GM23338 (cell line): ENCODE measurements around the gene FMOD. TPM values are rescaled to one million over a fixed set of nuclear protein-coding genes. Genes with fewer than 3 reads are reported as not detected.

ENCODE experiments used
- ATAC-seq: fragments of 200-7000 bp; cut with Tn5 transposase; 3 replicates; pipeline ENCODE4 v1.9.1; 2020
- DNase-seq: peaks from one replicate; pipeline ENCODE4 v3.0.0-alpha.2; 2015; ENCODE audit warnings: low spot score
- H2AFZ ChIP-seq: fragments of 200-600 bp; sonication (generic); 2 replicates; pipeline ENCODE4 v1.8.0; 2016; ENCODE audit warnings: antibody characterized with exemption, mild to moderate bottlenecking, moderate library complexity
- H3F3A ChIP-seq: fragments of 200-600 bp; sonication (generic); replicated peaks from 2 replicates; pipeline ENCODE4 v1.8.0; 2017; ENCODE audit warnings: antibody characterized with exemption, mixed run types, low read depth
- H3K27ac ChIP-seq: fragments of 200-600 bp; sonication (generic); 2 replicates; pipeline ENCODE4 v1.6.1; 2016; ENCODE audit warnings: low read depth
- H3K27me3 ChIP-seq: fragments of 200-600 bp; sonication (generic); 2 replicates; pipeline ENCODE4 v1.8.0; 2016; ENCODE audit warnings: mild to moderate bottlenecking, mixed run types, moderate library complexity; ENCODE audit not compliant: insufficient read depth
- H3K36me3 ChIP-seq: fragments of 200-600 bp; sonication (generic); 2 replicates; pipeline ENCODE4 v1.8.0; 2016; ENCODE audit warnings: mild to moderate bottlenecking; ENCODE audit not compliant: insufficient read depth
- H3K4me1 ChIP-seq: fragments of 200-600 bp; sonication (generic); 2 replicates; pipeline ENCODE4 v1.8.0; 2016; ENCODE audit warnings: mild to moderate bottlenecking, moderate library complexity; ENCODE audit not compliant: insufficient read depth
- H3K4me2 ChIP-seq: fragments of 200-600 bp; sonication (generic); 2 replicates; pipeline ENCODE4 v1.7.1; 2017; ENCODE audit warnings: mixed run types
- H3K4me3 ChIP-seq: fragments of 200-600 bp; sonication (generic); 2 replicates; pipeline ENCODE4 v1.6.1; 2016; ENCODE audit warnings: mixed run types
- H3K79me2 ChIP-seq: fragments of 200-600 bp; sonication (generic); replicated peaks from 2 replicates; pipeline ENCODE4 v1.8.0; 2017; ENCODE audit warnings: mild to moderate bottlenecking; ENCODE audit not compliant: insufficient read depth
- H3K9me2 ChIP-seq: fragments of 200-600 bp; sonication (generic); 2 replicates; pipeline ENCODE4 v1.8.0; 2017; ENCODE audit not compliant: insufficient read depth
- H4K20me1 ChIP-seq: fragments of 200-600 bp; sonication (generic); replicated peaks from 2 replicates; pipeline ENCODE4 v1.8.0; 2017; ENCODE audit warnings: mild to moderate bottlenecking; ENCODE audit not compliant: insufficient read depth
- H3K27ac Mint-ChIP-seq: 2 replicates; pipeline ENCODE4 v1.8.0; 2020; ENCODE audit warnings: inconsistent platforms, mild to moderate bottlenecking, moderate library complexity, mixed read lengths
- H3K27me3 Mint-ChIP-seq: 3 replicates; pipeline ENCODE4 v1.8.0; 2022; ENCODE audit warnings: low read depth, mild to moderate bottlenecking, moderate library complexity, mixed read lengths, inconsistent platforms; ENCODE audit not compliant: insufficient read depth, poor library complexity
- H3K36me3 Mint-ChIP-seq: 3 replicates; pipeline ENCODE4 v1.8.0; 2021; ENCODE audit warnings: low read depth, mild to moderate bottlenecking, inconsistent platforms, moderate library complexity, mixed read lengths
- H3K4me1 Mint-ChIP-seq: 3 replicates; pipeline ENCODE4 v1.8.0; 2020; ENCODE audit warnings: mild to moderate bottlenecking, inconsistent platforms, mixed read lengths
- H3K4me3 Mint-ChIP-seq: 3 replicates; pipeline ENCODE4 v1.8.0; 2021; ENCODE audit warnings: moderate library complexity, mild to moderate bottlenecking, inconsistent platforms, mixed read lengths
- H3K9me3 Mint-ChIP-seq: 3 replicates; pipeline ENCODE4 v1.8.0; 2020; ENCODE audit warnings: moderate library complexity, mild to moderate bottlenecking, inconsistent platforms, mixed read lengths
- CREB1 ChIP-seq: fragments of 250-450 bp; sonication (Bioruptor Pico); IDR thresholded peaks from 2 replicates; pipeline ENCODE4 v1.5.0; 2020; ENCODE audit warnings: low read depth, mild to moderate bottlenecking, moderate library complexity
- JUNB ChIP-seq: IDR thresholded peaks from one replicate; pipeline ENCODE4 v1.6.1; 2016; ENCODE audit warnings: antibody characterized with exemption; ENCODE audit not compliant: unreplicated experiment
- STAT1 ChIP-seq: IDR thresholded peaks from one replicate; pipeline ENCODE4 v1.6.1; 2016; ENCODE audit warnings: antibody characterized with exemption; ENCODE audit not compliant: unreplicated experiment
- ZNF331 ChIP-seq: fragments of 250-450 bp; sonication (Bioruptor Pico); IDR thresholded peaks from 2 replicates; pipeline ENCODE4 v1.5.0; 2020; ENCODE audit warnings: low read depth, mild to moderate bottlenecking, moderate library complexity
- polyA plus RNA-seq: library from polyadenylated mRNA; unstranded; fragments of >200 nt; fragmentation: Nextera tagmentation; extraction: Ambion mirVana; gene quantifications from 2 replicates; pipeline ENCODE4 v1.2.1, GENCODE V29; 2016
- total RNA-seq: library from RNA; depleted of rRNA; stranded (reverse); fragments of >200 nt; shearing (Covaris generic); gene quantifications from 2 replicates; pipeline ENCODE4 v1.2.3, GENCODE V29; 2014
- TF ChIP-seq, protein P1 (sequence below), 2 experiments: fragments of 200-600 bp in 1 of 2; sonication (generic) in 1 of 2; conservative IDR thresholded peaks; 2 replicates each; pipeline versions ENCODE4 v1.5.1 to v1.6.1; 2016 to 2017; ENCODE audit warnings: antibody characterized with exemption in 2 of 2, low read depth in 2 of 2, mild to moderate bottlenecking in 2 of 2, moderate library complexity in 1 of 2
- TF ChIP-seq, protein P2 (sequence below): IDR thresholded peaks from one replicate; pipeline ENCODE4 v1.6.1; 2018; ENCODE audit warnings: antibody characterized with exemption; ENCODE audit not compliant: unreplicated experiment
- TF ChIP-seq, protein P3 (sequence below): IDR thresholded peaks from 2 replicates; pipeline ENCODE4 v1.6.1; 2016; ENCODE audit warnings: antibody characterized with exemption

FMOD gene
- total and polyA plus RNA-seq, 2 experiments from 2014 or later = 0.27 to 1.3 TPM

DNA sequence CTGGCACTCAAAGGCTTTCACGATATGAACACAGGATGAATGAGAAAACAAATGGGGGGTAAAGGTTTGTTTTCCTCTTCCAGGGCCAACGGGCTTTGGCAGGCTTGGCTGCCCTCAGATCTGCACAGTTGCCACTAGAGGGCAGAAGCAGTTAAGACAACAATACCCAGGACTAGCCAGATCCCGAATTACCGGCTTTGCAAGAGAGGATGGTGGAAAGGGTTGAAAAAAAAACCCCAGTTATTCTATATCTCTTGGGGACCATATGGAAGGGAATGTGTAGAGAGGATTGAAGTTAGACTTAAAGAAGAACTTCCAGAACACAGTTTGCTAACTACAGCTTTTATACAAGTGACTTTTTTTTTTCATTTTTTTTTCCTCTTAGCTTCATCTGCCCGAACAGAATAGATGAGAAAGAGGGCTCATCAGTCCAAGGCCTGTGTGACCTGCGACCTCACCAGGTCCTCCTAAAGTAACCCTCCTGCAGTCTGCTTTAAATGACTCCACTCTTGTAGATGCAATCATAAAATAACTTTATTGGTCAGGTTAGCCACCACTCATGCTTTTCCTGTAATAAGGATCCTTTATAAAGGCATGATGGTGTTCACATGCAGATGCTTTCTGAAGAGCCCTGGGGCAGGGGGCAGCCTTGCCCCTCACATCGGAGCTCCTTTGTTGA is 10.7 kb downstream of the FMOD start:
- Mint-ChIP-seq H3K4me1 (peaks cover 23% of the 10 kb centered on the region), H3K36me3 (no peaks in the 10 kb centered on the region), H3K4me3 (no peak overlapping the region), H3K27ac (no peak overlapping the region), H3K27me3 (peaks cover 14% of the 10 kb centered on the region), H3K9me3 (peaks cover 2% of the 10 kb centered on the region; the same call in 1 of the 3 replicates)
- TF ChIP-seq ZNF331 (CRISPR knock-in tag) (no peak), STAT1 (no peak)
- TF ChIP-seq, protein P1, sequence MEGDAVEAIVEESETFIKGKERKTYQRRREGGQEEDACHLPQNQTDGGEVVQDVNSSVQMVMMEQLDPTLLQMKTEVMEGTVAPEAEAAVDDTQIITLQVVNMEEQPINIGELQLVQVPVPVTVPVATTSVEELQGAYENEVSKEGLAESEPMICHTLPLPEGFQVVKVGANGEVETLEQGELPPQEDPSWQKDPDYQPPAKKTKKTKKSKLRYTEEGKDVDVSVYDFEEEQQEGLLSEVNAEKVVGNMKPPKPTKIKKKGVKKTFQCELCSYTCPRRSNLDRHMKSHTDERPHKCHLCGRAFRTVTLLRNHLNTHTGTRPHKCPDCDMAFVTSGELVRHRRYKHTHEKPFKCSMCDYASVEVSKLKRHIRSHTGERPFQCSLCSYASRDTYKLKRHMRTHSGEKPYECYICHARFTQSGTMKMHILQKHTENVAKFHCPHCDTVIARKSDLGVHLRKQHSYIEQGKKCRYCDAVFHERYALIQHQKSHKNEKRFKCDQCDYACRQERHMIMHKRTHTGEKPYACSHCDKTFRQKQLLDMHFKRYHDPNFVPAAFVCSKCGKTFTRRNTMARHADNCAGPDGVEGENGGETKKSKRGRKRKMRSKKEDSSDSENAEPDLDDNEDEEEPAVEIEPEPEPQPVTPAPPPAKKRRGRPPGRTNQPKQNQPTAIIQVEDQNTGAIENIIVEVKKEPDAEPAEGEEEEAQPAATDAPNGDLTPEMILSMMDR (conservative IDR thresholded peaks at IDR 0.05; ENCODE audit: low read depth in 2 of 2) = peak; percentile 95 to 96
- Histone ChIP-seq H3K27ac (no peak overlapping the region), H4K20me1 (no peaks in the 10 kb centered on the region), H3K4me1 (0 out of 2 replicates have a peak, but pooled peaks cover 4% of the 10 kb centered on the region), H3K9me2 (no peaks in the 10 kb centered on the region), H3K36me3 (no peaks in the 10 kb centered on the region), H3K27me3 (no peaks in the 10 kb centered on the region), H3K4me3 (no peak overlapping the region), H3F3A (no peaks in the 10 kb centered on the region), H3K4me2 (no peak overlapping the region), H3K79me2 (no peaks in the 10 kb centered on the region), H2AFZ (no peak overlapping the region)
- peak; percentile 77 for ATAC-seq
- peak; percentile 95 for DNase-seq

DNA sequence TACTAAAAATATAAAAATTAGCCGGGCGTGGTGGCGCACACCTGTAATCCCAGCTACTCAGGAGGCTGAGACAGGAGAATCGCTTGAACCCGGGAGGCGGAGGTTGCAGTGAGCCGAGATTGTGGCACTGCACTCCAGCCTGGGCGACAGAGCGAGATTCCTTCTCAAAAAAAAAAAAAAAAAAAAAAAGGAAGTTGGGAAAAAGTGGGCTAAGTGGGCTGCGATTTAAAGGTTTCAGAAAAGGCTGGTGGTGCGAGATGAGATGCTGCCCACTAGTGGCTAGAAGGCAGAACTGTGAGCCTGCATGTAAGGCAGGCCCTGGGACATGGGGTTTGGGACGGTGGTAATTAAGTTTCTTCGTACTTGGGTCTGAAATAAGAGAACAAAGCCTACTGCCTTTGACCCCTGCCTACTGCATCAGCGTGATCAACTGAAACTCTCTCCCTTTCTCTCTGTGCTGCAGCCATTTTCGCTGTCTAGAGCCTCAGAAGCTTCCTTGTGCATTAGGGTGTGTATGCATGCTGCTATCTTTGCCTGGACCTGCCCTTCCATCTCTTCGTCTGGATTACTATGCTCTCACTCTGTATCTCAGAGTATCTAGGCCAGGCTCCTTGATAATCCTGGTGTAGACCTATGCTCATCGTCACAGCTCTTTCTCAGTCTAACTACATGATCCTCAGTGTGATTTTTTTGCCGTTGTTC is 12.4 kb downstream of the FMOD start:
- Histone ChIP-seq H3K4me3 (no peak overlapping the region), H3K36me3 (no peaks in the 10 kb centered on the region), H3K4me1 (0 out of 2 replicates have a peak, but pooled peaks cover 4% of the 10 kb centered on the region), H3K9me2 (no peaks in the 10 kb centered on the region), H3K79me2 (no peaks in the 10 kb centered on the region), H3K27me3 (no peaks in the 10 kb centered on the region), H4K20me1 (no peaks in the 10 kb centered on the region), H3K4me2 (no peak overlapping the region), H2AFZ (peak overlapping the region; percentile 92; the same call in 1 of the 2 replicates), H3F3A (no peaks in the 10 kb centered on the region), H3K27ac (no peak overlapping the region)
- DNase-seq (peak; percentile 89), ATAC-seq (peak; percentile 51)
- H3K36me3 Mint-ChIP-seq = no peaks in the 10 kb centered on the region
- peaks cover 22% of the 10 kb centered on the region for H3K4me1 Mint-ChIP-seq
- H3K4me3 Mint-ChIP-seq = no peak overlapping the region
- H3K27ac Mint-ChIP-seq = no peak overlapping the region
- H3K9me3 Mint-ChIP-seq = peaks cover 2% of the 10 kb centered on the region; the same call in 1 of the 3 replicates
- H3K27me3 Mint-ChIP-seq = peaks cover 14% of the 10 kb centered on the region
- no peak for TF ChIP-seq ZNF331 (CRISPR knock-in tag)
- no peak for TF ChIP-seq JUNB
- TF ChIP-seq CREB1 = no peak
- TF ChIP-seq, protein P1 (conservative IDR thresholded peaks at IDR 0.05; ENCODE audit: low read depth in 2 of 2) = peak; percentile 89 to 95
- TF ChIP-seq, protein P2, sequence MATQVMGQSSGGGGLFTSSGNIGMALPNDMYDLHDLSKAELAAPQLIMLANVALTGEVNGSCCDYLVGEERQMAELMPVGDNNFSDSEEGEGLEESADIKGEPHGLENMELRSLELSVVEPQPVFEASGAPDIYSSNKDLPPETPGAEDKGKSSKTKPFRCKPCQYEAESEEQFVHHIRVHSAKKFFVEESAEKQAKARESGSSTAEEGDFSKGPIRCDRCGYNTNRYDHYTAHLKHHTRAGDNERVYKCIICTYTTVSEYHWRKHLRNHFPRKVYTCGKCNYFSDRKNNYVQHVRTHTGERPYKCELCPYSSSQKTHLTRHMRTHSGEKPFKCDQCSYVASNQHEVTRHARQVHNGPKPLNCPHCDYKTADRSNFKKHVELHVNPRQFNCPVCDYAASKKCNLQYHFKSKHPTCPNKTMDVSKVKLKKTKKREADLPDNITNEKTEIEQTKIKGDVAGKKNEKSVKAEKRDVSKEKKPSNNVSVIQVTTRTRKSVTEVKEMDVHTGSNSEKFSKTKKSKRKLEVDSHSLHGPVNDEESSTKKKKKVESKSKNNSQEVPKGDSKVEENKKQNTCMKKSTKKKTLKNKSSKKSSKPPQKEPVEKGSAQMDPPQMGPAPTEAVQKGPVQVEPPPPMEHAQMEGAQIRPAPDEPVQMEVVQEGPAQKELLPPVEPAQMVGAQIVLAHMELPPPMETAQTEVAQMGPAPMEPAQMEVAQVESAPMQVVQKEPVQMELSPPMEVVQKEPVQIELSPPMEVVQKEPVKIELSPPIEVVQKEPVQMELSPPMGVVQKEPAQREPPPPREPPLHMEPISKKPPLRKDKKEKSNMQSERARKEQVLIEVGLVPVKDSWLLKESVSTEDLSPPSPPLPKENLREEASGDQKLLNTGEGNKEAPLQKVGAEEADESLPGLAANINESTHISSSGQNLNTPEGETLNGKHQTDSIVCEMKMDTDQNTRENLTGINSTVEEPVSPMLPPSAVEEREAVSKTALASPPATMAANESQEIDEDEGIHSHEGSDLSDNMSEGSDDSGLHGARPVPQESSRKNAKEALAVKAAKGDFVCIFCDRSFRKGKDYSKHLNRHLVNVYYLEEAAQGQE = no peak
- TF ChIP-seq, protein P3, sequence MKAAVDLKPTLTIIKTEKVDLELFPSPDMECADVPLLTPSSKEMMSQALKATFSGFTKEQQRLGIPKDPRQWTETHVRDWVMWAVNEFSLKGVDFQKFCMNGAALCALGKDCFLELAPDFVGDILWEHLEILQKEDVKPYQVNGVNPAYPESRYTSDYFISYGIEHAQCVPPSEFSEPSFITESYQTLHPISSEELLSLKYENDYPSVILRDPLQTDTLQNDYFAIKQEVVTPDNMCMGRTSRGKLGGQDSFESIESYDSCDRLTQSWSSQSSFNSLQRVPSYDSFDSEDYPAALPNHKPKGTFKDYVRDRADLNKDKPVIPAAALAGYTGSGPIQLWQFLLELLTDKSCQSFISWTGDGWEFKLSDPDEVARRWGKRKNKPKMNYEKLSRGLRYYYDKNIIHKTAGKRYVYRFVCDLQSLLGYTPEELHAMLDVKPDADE = no peak
